ENCODE data around the gene GARNL3.

GARNL3 gene

DNA sequence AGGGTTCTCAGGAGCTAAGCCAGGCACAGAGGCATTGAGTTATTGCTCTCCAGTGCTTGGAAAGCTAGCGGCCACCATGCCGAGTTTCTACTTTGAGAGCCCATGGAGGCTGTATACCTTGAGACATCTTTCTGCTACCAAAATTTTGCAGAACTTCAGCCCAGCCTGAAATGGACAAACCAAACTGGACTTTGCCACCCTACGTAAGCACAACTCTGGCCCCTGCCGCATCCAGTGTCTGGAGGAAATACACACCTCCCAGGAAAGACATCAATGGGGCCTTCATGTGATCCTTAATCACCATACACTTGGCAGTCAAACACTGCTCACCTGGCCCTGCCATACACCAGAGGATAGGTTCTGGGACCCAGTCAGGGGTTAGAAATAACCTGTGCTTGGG, 27.8 kb downstream of the GARNL3 start:
- no peaks in the 10 kb centered on the region for H3K9me3 Mint-ChIP-seq
- no peak overlapping the region for H3K4me3 Mint-ChIP-seq
- no peak overlapping the region for H3K27ac Mint-ChIP-seq
- no peaks in the 10 kb centered on the region for H3K36me3 Mint-ChIP-seq (ENCODE audit: low read depth)
- no peak for DNase-seq
- peaks cover 8% of the 10 kb centered on the region for H3K27me3 Mint-ChIP-seq (ENCODE audit: low read depth, poor library complexity)
- TF ChIP-seq, protein P1, sequence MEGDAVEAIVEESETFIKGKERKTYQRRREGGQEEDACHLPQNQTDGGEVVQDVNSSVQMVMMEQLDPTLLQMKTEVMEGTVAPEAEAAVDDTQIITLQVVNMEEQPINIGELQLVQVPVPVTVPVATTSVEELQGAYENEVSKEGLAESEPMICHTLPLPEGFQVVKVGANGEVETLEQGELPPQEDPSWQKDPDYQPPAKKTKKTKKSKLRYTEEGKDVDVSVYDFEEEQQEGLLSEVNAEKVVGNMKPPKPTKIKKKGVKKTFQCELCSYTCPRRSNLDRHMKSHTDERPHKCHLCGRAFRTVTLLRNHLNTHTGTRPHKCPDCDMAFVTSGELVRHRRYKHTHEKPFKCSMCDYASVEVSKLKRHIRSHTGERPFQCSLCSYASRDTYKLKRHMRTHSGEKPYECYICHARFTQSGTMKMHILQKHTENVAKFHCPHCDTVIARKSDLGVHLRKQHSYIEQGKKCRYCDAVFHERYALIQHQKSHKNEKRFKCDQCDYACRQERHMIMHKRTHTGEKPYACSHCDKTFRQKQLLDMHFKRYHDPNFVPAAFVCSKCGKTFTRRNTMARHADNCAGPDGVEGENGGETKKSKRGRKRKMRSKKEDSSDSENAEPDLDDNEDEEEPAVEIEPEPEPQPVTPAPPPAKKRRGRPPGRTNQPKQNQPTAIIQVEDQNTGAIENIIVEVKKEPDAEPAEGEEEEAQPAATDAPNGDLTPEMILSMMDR (IDR thresholded peaks at IDR 0.05), result no peak
- H3K4me1 Mint-ChIP-seq, result peaks cover 29% of the 10 kb centered on the region

DNA sequence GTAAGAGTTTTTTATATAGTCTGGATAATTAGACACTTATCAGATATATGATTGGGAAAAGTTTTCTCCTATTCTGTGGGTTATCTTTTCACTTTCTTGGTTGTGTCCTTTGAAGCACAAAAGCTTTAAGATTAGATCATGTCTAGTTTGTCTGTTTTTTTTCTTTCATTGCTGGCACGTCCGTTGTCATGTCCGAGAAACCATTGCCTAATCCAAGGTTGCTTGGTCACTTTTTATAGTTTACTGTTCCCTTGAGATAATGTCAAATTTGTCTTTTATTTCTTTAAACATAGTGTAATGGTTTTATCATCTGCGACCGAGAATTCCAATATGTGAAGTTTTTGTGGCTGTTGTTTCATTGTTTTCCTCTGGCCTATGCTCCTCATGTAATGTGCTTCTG, 28.8 kb downstream of the GARNL3 start:
- Mint-ChIP-seq H3K4me1 (peaks cover 29% of the 10 kb centered on the region), H3K27ac (no peak overlapping the region), H3K27me3 (ENCODE audit: low read depth, poor library complexity) (peaks cover 3% of the 10 kb centered on the region), H3K36me3 (ENCODE audit: low read depth) (no peaks in the 10 kb centered on the region), H3K4me3 (no peak overlapping the region), H3K9me3 (no peaks in the 10 kb centered on the region)
- TF ChIP-seq, protein P1 (IDR thresholded peaks at IDR 0.05), result no peak
- DNase-seq, result no peak

DNA sequence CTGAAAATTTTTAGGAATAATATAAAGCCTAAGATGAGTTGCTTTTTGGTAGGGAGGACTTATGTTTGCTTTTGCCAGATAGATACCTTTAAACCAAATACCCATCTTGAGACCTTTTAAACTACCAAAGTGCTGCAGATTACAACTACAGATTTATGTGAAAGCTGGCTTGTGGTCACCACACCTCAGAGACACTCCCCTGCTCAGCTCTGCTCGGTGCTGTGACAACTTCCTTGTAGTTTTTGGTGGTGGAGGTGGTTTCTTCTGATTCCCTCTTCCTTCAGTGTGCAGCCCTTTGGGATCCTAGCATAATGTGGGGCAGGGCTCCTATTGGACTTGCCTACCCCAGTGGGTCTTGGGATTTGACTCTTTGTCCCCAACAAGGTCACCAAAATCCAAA, 29.2 kb downstream of the GARNL3 start:
- Mint-ChIP-seq H3K27ac (no peak overlapping the region), H3K4me3 (no peak overlapping the region), H3K4me1 (peaks cover 29% of the 10 kb centered on the region), H3K27me3 (ENCODE audit: low read depth, poor library complexity) (peaks cover 2% of the 10 kb centered on the region), H3K36me3 (ENCODE audit: low read depth) (no peaks in the 10 kb centered on the region), H3K9me3 (no peaks in the 10 kb centered on the region)
- no peak for DNase-seq
- TF ChIP-seq, protein P1 (IDR thresholded peaks at IDR 0.05), result no peak

DNA sequence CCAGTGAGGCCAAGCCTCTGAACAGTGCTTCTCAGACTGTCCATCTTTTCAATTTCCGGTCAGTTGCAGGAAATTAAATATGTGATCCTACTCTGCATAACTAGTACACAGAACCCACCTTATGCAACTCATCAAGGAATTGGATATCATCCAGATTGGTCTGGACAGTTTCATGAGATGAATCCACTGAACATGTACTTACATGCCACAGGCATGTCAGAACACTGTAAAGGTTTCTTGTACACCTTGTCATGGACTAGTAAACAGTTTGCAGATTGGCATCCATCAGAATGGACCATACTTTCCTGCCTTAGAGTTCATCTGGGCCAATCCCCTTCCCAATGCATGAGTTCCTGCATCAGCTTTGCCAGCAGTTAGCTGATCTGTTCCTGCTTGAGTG, 30.4 kb downstream of the GARNL3 start:
- Mint-ChIP-seq H3K9me3 (no peaks in the 10 kb centered on the region), H3K27me3 (ENCODE audit: low read depth, poor library complexity) (peaks cover 3% of the 10 kb centered on the region), H3K4me1 (peaks cover 23% of the 10 kb centered on the region), H3K4me3 (no peak overlapping the region), H3K27ac (no peak overlapping the region), H3K36me3 (ENCODE audit: low read depth) (no peaks in the 10 kb centered on the region)
- DNase-seq, result no peak
- TF ChIP-seq, protein P1 (IDR thresholded peaks at IDR 0.05), result no peak

DNA sequence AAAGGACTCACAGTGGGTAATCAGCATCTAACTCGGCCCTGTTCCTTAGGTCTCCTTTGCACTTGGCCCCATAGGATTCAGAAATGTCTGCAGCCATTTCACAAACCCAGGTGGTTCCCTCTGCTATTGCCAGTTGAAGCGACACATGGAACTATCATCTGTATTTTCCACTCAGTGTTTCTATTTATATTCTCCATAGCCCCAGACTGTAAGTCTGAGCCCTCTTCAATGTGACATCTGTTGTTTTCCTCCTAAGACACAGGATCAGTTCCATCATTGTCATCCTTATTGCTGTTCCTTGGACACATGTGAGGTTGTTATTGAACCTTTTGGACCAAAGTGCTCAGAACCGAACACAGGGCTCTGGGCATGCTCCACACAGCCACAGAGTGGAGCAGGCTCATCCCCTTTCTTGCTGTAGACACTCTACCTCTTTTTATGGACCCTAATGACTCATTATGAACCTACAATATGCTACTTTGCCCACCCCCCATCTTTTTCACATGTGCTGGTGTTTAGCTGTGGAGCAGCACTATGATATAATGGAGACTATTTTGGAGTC, 36.4 kb downstream of the GARNL3 start:
- H3K27me3 Mint-ChIP-seq (ENCODE audit: low read depth, poor library complexity), result peaks cover 14% of the 10 kb centered on the region
- H3K27ac Mint-ChIP-seq, result no peak overlapping the region
- H3K4me3 Mint-ChIP-seq, result no peak overlapping the region
- no peak for DNase-seq
- no peaks in the 10 kb centered on the region for H3K36me3 Mint-ChIP-seq (ENCODE audit: low read depth)
- no peaks in the 10 kb centered on the region for H3K9me3 Mint-ChIP-seq
- TF ChIP-seq, protein P1 (IDR thresholded peaks at IDR 0.05), result no peak
- H3K4me1 Mint-ChIP-seq, result peaks cover 4% of the 10 kb centered on the region

DNA sequence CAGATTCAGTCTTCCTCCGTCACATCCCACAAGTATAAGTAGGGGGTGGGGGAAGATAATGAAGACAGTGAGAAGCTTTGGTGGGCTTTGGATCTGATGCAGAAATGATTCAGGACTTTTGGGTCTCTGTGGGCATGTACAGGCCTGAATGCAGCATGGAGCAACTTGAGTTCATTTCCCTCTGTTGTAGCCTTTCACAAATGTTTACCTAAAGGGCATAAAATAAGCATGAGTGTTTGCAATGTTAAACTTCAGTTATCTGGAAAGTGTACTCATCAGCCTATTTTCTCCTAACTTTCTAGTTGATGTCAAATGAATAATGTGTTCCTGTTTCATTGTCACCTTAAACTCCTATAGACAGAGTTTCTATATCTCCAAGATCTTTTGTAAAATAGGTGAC, 39.3 kb downstream of the GARNL3 start:
- H3K36me3 Mint-ChIP-seq (ENCODE audit: low read depth), result no peaks in the 10 kb centered on the region
- peaks cover 17% of the 10 kb centered on the region for H3K27me3 Mint-ChIP-seq (ENCODE audit: low read depth, poor library complexity)
- TF ChIP-seq, protein P1 (IDR thresholded peaks at IDR 0.05), result no peak
- no peak overlapping the region for H3K4me3 Mint-ChIP-seq
- DNase-seq, result no peak
- peaks cover 3% of the 10 kb centered on the region for H3K4me1 Mint-ChIP-seq
- H3K9me3 Mint-ChIP-seq, result no peaks in the 10 kb centered on the region
- no peak overlapping the region for H3K27ac Mint-ChIP-seq
